GM06990 (cell line): ENCODE results near the gene PDYN.

Experiments used
- DNase-seq: peaks from one replicate; pipeline ENCODE4 v3.0.0-alpha.2; 2011; ENCODE audit not compliant: insufficient read length; ENCODE audit errors: extremely low read depth
- H3K27me3 ChIP-seq: replicated peaks from 2 replicates; pipeline ENCODE4 v1.6.0; 2011; ENCODE audit warnings: low read length; ENCODE audit not compliant: control insufficient read depth, insufficient read depth
- H3K36me3 ChIP-seq: 2 replicates; pipeline ENCODE4 v1.5.1; 2011; ENCODE audit warnings: low read length; ENCODE audit not compliant: control insufficient read depth, insufficient read depth
- H3K4me3 ChIP-seq: replicated peaks from 2 replicates; pipeline ENCODE4 v1.5.1; 2011; ENCODE audit warnings: low read depth, mild to moderate bottlenecking, control low read depth, low read length
- CTCF ChIP-seq: IDR thresholded peaks from 2 replicates; pipeline ENCODE4 v1.5.1; 2011; ENCODE audit warnings: low read length, control low read depth, mild to moderate bottlenecking, inconsistent platforms; ENCODE audit not compliant: insufficient read depth, poor library complexity, severe bottlenecking

The PDYN gene

GRCh38 chr20:2001119-2001518 lies 7.3 kb upstream of the PDYN start:
- no peak for TF ChIP-seq CTCF

GRCh38 chr20:2000285-2000684 lies 6.4 kb upstream of the PDYN start:
- TF ChIP-seq CTCF, result no peak
- no peak for DNase-seq
- Histone ChIP-seq H3K27me3 (peaks cover 1% of the 10 kb centered on the region), H3K4me3 (no peak overlapping the region), H3K36me3 (no peaks in the 10 kb centered on the region)

More at GRCh38 chr20:2001119-2001518, 7.3 kb upstream of the PDYN start:
- Histone ChIP-seq H3K4me3 (no peak overlapping the region), H3K36me3 (no peaks in the 10 kb centered on the region), H3K27me3 (peaks cover 1% of the 10 kb centered on the region)
- no peak for DNase-seq

- peaks cover 1% of the 10 kb centered on the region for H3K27me3 ChIP-seq
- DNase-seq, result no peak
Measured at GRCh38 chr20:1998715-1999114, 4.9 kb upstream of the PDYN start.

GRCh38 chr20:1998193-1998520 lies 4.3 kb upstream of the PDYN start:
- H3K4me3 ChIP-seq, result no peak overlapping the region
- no peak for TF ChIP-seq CTCF
- DNase-seq, result no peak
- H3K27me3 ChIP-seq, result peaks cover 1% of the 10 kb centered on the region
- no peaks in the 10 kb centered on the region for H3K36me3 ChIP-seq

More at GRCh38 chr20:1998715-1999114, 4.9 kb upstream of the PDYN start:
- Histone ChIP-seq H3K36me3 (no peaks in the 10 kb centered on the region), H3K4me3 (no peak overlapping the region)
- no peak for TF ChIP-seq CTCF

GRCh38 chr20:1997483-1998192 lies 3.8 kb upstream of the PDYN start:
- TF ChIP-seq CTCF, result no peak
- no peaks in the 10 kb centered on the region for H3K36me3 ChIP-seq
- H3K27me3 ChIP-seq, result peaks cover 1% of the 10 kb centered on the region
- H3K4me3 ChIP-seq, result no peak overlapping the region
- no peak for DNase-seq
